Measurements from ENCODE around the gene ADAMTSL2.

ADAMTSL2 gene

DNA sequence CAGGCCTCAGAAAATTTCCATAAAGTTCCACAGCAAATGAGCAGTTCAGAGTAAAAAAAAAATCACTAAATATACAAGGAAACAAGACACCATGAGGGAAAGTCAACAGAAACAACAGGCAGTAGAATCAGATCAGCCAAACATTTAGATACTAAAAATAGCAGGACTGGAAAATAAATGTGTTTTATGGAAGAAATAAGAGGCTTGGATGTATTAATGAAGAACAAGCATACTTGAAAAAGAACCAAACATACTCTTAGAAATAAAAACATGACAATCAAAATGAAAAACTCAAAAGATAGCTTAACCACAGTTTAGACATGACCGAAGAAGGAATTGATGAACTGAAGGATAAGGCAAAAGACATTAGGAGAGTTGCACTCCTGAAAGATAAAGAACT lies 32.4 kb upstream of the ADAMTSL2 start:
- DNase-seq: no peak

GRCh38 chr9:133505186-133505830 lies 29.2 kb upstream of the ADAMTSL2 start:
- DNase-seq: peak; percentile 17

DNA sequence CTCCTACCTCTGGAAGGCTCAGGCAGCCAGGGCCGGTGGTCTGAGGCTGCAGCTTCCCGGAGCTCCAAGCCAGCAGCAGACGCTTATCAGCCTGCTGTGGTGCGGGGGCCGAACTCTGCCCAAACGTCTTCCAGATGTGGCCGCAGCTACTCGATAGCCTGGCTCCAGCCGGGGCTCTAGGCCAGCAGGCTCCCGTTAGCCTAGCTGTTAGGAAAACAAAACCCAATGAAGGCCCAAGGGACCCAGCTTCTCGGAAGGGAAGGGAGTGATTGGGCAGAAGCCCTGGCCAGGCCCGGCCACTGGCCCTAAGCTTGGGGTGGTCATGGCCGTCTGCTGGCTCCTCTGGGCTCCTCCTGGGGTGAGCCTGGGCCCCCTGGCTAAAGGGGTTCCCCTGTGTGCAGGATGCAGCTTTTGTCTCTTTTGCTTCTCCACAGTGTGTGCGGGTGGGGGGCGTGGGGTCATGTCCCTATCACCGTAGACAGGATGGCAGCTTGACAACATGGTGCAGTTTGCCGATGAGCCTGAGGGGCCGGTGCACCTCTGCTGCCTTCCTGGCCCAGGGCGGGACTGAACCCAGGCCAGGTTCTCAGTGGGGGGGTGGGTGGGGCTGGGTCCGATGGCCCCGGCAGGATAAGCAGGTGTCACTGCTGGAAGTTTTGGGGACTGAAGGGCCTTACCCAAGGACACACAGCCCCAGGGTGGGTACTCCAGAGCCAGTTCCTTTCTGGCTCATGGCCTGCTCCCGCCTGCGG lies 28.4 kb upstream of the ADAMTSL2 start:
- peak; percentile 35 for DNase-seq

DNA sequence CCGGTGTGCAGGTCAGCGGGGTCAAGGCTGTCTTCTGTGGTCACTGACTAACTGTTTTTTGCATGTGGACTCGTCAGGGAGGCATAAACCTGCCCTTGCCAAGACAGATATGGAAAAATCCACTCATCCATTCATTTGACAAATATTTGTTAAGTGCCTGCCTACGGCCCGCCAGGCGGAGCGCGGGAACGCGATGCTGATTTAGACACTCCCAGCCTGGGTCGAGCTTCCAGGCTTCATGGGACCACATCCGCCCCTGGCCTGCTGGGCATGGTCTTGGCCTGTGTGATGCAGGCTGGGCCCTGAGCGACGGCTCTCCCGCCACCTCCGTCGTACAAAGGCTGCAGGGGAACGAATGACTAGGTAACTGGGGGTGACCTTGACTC lies 27.9 kb upstream of the ADAMTSL2 start:
- peak; percentile 70 for DNase-seq

GRCh38 chr9:133507246-133507965 lies 27.1 kb upstream of the ADAMTSL2 start:
- DNase-seq: no peak

GRCh38 chr9:133508046-133508445 lies 26.5 kb upstream of the ADAMTSL2 start:
- DNase-seq: no peak

DNA sequence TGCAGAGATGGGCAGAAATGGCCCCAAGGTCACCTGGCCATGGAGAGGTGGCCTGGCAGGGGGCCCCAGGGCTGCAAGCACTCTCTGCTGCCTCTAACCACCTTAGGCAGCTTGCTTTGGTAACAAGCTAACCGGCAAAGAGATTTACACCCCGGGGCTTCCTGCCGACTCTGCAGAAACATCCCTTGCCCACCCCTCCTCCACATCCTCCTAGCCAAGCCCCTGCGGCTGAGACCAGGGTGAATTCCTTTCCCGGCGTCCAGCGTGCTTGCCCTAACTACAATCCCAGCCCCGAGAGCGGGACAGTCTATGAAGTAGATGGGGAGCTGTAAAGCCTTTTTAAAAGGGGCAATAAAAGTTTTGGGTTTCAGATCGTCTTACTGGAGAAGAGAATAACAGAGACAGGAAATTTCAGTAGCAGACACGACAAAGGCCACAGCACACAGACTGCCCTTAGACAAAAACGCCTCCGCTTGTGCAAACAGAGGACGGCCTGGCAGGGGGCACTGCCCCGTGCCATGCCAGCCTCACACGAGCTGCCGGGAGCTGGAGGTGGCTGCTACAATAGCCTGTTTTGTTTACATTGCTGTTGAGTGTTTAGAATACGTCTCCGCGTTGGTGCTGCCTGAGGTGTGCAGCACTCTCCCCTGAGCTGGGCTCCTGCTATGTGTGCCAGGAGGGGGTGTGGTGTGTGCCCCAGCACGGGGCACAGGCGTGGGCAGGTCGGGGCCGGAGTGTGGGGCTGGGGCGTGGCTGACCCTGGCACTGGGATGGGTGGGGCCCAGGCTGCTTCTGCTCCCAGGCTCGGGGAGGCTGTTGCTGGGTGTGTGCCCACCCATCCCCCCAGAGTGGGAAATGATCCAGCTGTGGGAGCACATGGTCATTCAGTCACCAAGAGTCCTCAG lies 25.1 kb upstream of the ADAMTSL2 start:
- peak; percentile 14 for DNase-seq

DNA sequence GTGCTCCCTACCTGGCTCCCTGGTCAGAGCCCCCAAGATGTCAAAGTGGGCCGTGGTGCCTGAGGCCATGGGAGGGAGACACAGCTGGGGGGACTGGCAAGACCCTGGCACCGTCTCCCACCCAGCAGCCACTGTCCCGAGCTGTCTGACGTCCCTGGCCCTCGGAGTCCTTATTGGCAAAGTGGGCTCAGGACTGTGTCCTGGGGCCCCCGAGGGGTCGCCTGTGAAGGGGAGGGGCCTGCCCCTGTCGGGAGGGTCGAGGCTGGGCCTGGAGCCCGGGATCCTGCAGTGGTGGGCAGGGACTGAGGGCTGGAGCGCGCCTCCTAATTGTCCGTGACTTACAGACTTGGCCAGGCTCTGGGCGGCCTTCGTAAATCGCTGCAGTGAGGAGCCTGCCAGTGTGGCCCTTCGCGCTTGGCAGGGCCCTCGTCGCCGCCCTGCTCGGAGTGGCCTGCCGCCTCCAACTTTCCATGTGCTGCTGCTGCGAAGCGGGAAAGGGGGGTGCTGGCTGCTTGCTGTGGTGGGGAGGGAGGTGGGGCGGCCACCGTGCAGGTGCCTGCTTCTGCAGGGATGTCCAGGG lies 23.5 kb upstream of the ADAMTSL2 start:
- DNase-seq: no peak

GRCh38 chr9:133511607-133512006 lies 22.9 kb upstream of the ADAMTSL2 start:
- DNase-seq: no peak

DNA sequence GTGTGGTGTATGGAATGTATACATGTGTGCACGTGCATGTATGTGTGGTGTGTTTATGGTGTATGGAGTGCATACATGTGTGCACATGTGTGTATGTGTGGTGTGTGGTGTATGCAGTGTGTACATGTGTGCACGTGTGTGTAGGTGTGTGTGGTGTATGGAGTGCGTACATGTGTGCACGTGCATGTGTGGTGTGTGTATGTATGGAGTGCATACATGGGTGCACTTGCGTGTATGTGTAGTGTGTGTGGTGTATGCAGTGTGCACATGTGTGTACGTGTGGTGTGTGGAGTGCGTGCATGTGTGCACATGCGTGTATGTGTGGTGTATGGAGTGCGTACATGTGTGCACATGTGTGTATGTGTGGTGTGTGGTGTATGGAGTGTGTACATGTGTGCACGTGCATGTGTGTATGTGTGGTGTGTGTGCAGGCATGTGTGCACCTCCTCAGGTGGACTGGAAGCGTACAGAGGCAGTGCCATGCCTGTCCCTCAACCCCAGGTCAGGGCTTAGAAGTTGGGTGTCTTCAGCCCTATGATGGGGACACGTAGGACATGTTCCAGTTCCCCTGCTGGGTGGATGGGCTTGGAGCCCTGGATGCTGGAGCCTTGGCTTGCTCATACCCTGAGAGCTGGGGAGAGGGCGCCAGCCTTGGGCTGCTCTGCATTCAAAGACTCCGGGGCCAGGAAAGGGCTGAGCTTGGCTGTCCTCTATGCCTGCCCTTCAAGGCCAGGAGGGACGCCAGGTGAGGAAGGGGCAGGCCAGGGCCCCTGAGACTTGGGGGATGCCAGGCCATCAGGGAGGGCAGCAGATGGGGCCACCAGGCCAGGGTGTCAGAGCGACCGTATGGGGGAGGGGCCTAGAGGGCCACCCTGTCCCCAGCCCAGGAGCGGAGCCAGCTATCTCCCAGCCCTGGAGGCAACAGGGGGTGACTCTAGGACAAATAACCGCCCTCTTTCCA lies 22.0 kb upstream of the ADAMTSL2 start:
- DNase-seq: no peak

DNA sequence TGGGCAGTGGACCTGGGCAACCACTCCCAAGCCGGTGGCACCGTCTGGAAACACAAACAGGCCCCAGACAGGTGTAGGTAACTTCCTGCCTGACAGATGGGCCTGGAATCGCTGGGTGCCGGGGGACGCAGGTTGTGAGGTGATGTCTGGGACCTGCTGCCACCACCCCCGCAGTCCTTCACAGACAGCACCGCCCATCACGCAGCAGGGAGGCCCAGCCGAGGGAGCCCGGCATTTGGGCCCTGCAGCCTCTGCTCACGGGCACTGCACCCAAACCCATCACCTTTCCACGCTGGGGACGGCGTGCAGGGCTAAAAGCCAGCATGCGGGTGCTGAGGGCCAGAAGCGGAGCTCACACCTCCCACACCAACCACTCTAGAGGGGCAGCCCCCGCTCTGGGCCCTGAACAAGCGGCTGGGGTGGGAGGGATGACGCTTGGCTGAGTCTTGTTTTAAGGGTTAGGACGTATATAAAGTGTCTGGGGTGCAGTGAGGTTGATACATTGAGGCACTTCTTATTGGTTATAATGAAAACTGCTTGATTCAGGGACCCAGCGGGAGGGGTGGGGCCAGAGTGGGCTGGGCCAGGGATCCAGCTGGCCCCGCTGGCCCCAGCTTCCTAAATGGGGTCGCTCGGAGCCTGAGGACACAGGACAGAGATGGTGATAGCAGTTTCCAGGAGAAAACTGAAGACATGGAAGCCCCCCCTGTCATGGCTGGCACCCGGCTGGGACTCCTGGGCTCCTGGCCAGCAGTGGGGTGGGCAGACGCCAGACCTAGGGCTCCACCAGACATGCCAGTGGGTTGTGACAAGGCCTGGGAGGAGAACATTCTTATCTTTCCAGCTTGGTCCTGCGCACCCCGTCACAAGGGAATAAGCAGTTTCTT lies 21.0 kb upstream of the ADAMTSL2 start:
- no peak for DNase-seq

- DNase-seq: no peak
Measured at GRCh38 chr9:133514460-133515239, 19.9 kb upstream of the ADAMTSL2 start.

GRCh38 chr9:133515240-133515610 lies 19.3 kb upstream of the ADAMTSL2 start:
- no peak for DNase-seq

- no peak for DNase-seq
Measured at GRCh38 chr9:133515615-133516255, 18.8 kb upstream of the ADAMTSL2 start.

DNA sequence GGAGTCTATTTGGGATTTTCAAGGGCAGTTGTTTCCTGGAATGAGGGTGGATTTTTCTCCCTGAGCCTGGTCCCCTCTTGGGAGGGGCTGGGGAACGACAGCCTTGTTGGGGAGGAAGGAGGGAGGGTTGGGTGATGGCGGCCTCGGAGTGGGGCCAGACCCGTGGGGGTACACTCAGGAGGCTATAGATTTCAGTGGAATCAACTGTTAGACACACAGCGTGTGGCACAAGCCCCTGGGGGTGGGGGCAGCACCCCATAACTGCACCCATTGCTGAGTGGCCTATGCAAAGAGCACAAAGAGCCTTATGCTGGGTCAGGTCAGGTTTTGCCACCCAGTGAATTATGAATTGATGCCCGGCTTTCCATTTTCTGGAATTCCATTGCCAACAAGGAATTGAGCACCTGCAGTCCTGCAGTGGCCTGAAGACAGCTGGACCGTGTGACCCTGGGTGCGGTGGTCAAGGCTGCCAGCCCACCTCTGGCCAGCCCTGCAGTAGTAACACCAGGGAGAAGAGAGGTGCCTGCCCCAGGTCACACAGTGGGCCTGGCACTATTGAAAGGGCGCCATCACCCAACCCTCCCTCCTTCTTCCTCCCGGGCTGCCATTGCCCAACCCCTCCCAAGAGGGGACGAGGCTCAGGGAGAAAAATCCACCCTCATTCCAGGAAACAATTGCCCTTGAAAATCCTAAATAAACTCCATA lies 18.1 kb upstream of the ADAMTSL2 start:
- DNase-seq: no peak

- DNase-seq: no peak
Measured at GRCh38 chr9:133516961-133517350, 17.5 kb upstream of the ADAMTSL2 start.

DNA sequence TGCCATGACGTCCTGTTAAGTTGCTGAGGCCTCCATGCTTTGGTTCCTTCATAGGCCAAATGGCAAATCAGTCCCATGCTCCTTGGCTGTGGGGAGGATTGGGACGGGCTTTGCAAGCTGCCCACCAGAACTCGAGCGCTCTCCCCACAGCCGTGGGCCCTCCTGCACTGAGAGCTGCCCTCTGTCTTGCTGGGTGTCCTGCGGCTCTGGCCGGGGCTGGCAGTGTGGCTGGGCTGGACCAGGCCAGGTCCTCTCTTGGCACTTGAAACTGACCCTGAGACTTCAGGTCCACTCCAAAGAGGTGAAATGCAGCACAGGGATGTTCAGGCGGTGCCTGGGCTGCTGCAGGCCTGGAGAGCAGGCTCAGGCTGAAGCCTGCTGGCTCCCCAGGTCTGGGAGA lies 16.8 kb upstream of the ADAMTSL2 start:
- DNase-seq: no peak

GRCh38 chr9:133518200-133518599 lies 16.3 kb upstream of the ADAMTSL2 start:
- DNase-seq: no peak
